ENCODE results near the gene DMD.

DNA sequence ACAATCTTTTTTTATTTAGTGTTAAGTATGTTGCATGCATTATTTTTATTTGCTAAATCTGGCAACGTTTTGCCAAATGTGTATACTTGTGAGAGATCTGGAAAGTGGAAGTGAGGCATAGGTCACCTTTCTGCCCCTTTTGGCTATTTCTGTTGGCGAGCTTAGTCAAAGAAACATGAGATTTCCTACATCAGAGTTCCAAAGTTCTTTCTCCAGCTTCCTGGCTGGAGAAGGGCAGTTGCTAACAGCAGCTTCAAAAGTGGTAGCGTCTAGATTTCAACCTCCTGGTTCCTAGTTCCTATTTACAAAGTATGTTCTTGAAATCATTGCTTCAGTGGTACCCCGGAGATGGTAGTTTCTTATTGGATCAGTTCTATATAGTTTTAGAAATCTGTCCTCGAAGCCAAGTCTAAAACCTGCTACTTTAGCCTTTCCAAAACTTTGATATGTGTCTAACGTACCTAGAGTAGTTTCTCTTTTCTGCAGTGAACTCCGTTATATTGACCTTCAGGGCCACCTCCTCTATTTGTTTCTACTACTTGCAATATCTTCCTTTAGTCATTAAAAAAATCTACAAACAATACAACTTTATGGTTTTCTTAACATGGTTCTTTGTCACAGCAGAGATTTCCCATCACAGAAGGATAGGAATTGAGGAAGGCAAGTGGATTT is 1683.8 kb downstream of the DMD start:
- TF ChIP-seq, protein P1, sequence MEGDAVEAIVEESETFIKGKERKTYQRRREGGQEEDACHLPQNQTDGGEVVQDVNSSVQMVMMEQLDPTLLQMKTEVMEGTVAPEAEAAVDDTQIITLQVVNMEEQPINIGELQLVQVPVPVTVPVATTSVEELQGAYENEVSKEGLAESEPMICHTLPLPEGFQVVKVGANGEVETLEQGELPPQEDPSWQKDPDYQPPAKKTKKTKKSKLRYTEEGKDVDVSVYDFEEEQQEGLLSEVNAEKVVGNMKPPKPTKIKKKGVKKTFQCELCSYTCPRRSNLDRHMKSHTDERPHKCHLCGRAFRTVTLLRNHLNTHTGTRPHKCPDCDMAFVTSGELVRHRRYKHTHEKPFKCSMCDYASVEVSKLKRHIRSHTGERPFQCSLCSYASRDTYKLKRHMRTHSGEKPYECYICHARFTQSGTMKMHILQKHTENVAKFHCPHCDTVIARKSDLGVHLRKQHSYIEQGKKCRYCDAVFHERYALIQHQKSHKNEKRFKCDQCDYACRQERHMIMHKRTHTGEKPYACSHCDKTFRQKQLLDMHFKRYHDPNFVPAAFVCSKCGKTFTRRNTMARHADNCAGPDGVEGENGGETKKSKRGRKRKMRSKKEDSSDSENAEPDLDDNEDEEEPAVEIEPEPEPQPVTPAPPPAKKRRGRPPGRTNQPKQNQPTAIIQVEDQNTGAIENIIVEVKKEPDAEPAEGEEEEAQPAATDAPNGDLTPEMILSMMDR (IDR thresholded peaks at IDR 0.05): no peak
- TF ChIP-seq POLR2A (IDR thresholded peaks at IDR 0.05): no peak
